ENCODE results near the gene TMEM125.

- TF ChIP-seq CTCF (IDR thresholded peaks at IDR 0.05; ENCODE audit: insufficient read depth, low read length), result no peak
- no peak for TF ChIP-seq POLR2AphosphoS5 (IDR thresholded peaks at IDR 0.05; ENCODE audit: low read depth)
- TF ChIP-seq GABPA (IDR thresholded peaks at IDR 0.05; ENCODE audit: low read depth), result no peak
- no peak for TF ChIP-seq SPI1 (IDR thresholded peaks at IDR 0.05; ENCODE audit: borderline replicate concordance, low read depth)
- TF ChIP-seq REST (IDR thresholded peaks at IDR 0.05; ENCODE audit: insufficient replicate concordance, low read depth), result no peak
Observed at GRCh38 chr1:43285269-43285990, 15.6 kb downstream of the TMEM125 start, which contains the start of gene C1orf210.
